AG09319 (cell line): ENCODE measurements around the gene PEPD.

Source experiments
- DNase-seq: peaks from one replicate; pipeline ENCODE4 v3.0.0-alpha.2; 2010; ENCODE audit warnings: low read depth; ENCODE audit errors: extremely low read depth
- TF ChIP-seq, protein P1 (sequence below): IDR thresholded peaks from 2 replicates; pipeline ENCODE4 v1.5.1; 2011; ENCODE audit warnings: low read depth, mild to moderate bottlenecking, inconsistent platforms, low read length, moderate library complexity

PEPD gene

DNA sequence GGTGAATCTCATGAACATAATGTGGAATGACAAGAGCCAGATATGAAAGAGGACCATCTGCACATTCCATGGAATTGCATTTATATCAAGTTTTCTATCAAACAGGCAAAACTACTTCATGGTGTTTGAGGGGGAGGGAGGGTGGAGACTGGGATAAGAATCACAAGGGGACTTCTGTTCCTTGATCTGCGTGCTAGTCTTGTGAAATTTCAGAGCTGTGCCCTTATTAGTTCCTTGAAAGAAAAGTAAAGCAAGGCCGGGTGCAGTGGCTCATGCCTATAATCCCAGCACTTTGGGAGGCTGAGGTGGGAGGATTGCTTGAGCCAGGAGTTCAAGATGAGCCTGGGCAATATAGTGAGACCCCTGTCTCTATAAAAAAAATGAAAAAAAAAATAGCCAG, 178.3 kb downstream of the PEPD start:
- TF ChIP-seq, protein P1, sequence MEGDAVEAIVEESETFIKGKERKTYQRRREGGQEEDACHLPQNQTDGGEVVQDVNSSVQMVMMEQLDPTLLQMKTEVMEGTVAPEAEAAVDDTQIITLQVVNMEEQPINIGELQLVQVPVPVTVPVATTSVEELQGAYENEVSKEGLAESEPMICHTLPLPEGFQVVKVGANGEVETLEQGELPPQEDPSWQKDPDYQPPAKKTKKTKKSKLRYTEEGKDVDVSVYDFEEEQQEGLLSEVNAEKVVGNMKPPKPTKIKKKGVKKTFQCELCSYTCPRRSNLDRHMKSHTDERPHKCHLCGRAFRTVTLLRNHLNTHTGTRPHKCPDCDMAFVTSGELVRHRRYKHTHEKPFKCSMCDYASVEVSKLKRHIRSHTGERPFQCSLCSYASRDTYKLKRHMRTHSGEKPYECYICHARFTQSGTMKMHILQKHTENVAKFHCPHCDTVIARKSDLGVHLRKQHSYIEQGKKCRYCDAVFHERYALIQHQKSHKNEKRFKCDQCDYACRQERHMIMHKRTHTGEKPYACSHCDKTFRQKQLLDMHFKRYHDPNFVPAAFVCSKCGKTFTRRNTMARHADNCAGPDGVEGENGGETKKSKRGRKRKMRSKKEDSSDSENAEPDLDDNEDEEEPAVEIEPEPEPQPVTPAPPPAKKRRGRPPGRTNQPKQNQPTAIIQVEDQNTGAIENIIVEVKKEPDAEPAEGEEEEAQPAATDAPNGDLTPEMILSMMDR: no peak
- DNase-seq: no peak

GRCh38 chr19:33340991-33341390, 180.6 kb downstream of the PEPD start:
- DNase-seq: no peak
- TF ChIP-seq, protein P1: no peak

GRCh38 chr19:33339016-33339984, 182.3 kb downstream of the PEPD start:
- DNase-seq: no peak
- TF ChIP-seq, protein P1: no peak
